Ovary (tissue), 9 donors: ENCODE measurements around the gene ANO2. TPM values are rescaled to one million over a fixed set of nuclear protein-coding genes. Genes with fewer than 3 reads are reported as not detected.

Source experiments
- DNase-seq, 5 donors: peaks; one replicate each; pipeline ENCODE4 v3.0.0-alpha.2; 2019 to 2020
- H3K27ac ChIP-seq, 2 donors: fragments of 200-600 bp; one replicate each; pipeline versions ENCODE4 v1.5.1 to v1.8.0; 2019 to 2022
- H3K27me3 ChIP-seq: fragments of 200-600 bp; one replicate; pipeline ENCODE4 v1.8.0; 2022
- H3K36me3 ChIP-seq: fragments of 200-600 bp; sonication (generic); one replicate; pipeline ENCODE4 v1.5.1; 2019
- H3K4me1 ChIP-seq: one replicate; pipeline ENCODE4 v1.8.1; 2013; ENCODE audit warnings: mild to moderate bottlenecking, moderate library complexity; ENCODE audit not compliant: insufficient read depth
- H3K4me3 ChIP-seq: fragments of 200-600 bp; sonication (generic); one replicate; pipeline ENCODE4 v1.5.1; 2017
- H3K9me3 ChIP-seq, 2 donors: fragments of 200-600 bp in 1 of 2; sonication (generic) in 1 of 2; one replicate each; pipeline versions ENCODE4 v1.5.1 to v1.8.1; 2013 to 2019; ENCODE audit warnings: mild to moderate bottlenecking in 1 of 2, moderate library complexity in 1 of 2
- EP300 ChIP-seq: sonication (generic); formaldehyde crosslinking; IDR thresholded peaks from one replicate; pipeline ENCODE4 v1.6.1; 2017; ENCODE audit warnings: antibody characterized with exemption
- POLR2A ChIP-seq: fragments of 450-650 bp; IDR thresholded peaks from one replicate; pipeline ENCODE4 v1.6.1; 2017; ENCODE audit warnings: antibody characterized with exemption, mild to moderate bottlenecking, moderate library complexity
- WGBS, 3 donors: extraction: QIAGEN DNeasy Blood & Tissue Kit in 1 of 3; methylation state at CpG; one replicate each; pipeline versions ENCODE4 v1.1.5 to v1.1.7; 2013 to 2017; 5-methylcytosine and 5-hydroxymethylcytosine counted together
- intact Hi-C, 4 donors: fragments of 100-400 bp; cut with DNase I; formaldehyde crosslinking; loops; one replicate each; pipeline versions ENCODE4 v1.11.0 to v1.15.1; 2022 to 2023
- polyA plus RNA-seq, 2 donors: library from polyadenylated mRNA; stranded (reverse); fragments of 200-250 nt in 1 of 2; fragments of 350-450 nt in 1 of 2; fragmentation: Illumina TruSeq in 1 of 2; extraction: RNeasy Lipid Tissue Mini Kit (QIAGEN cat#74804) in 1 of 2; gene quantifications; one replicate each; pipeline ENCODE4 v1.2.3, GENCODE V29; 2013 to 2014
- total RNA-seq, 7 donors: library from RNA; depleted of rRNA in 2 of 7; stranded (reverse); fragments of >200 nt in 2 of 7; fragmentation: NEBNext Ultra II Directional in 3 of 7; extraction: Animal tissue kit (Norgen Biotek cat#: 25700) in 3 of 7; gene quantifications; one replicate each; pipeline versions ENCODE4 v1.1.0 to v1.2.4, GENCODE V29; 2016 to 2023
- TF ChIP-seq, protein P1 (sequence below), 3 donors: fragments of 450-650 bp in 2 of 3; fragments of 200-600 bp in 1 of 3; IDR thresholded peaks; one replicate each; pipeline versions ENCODE4 v1.5.1 to v1.8.0; 2016 to 2022; ENCODE audit warnings: antibody characterized with exemption in 3 of 3, mild to moderate bottlenecking in 1 of 3
- donor health status: DM: no; HTN: no; CAD: no; lungs with moderate emphysema.
- donor health status: DM: no; HTN: no; CAD: no.
- donor health status: Bipolar disorder and iron deficiency.
- donor health status: DM: yes; HTN: yes; CAD: no.
- donor health status: DM: no; HTN: no; CAD: no.
- donor health status: DM: yes; HTN: yes; CAD: no.

ANO2 gene
- total and polyA plus RNA-seq, 9 donors = 3.0 to 6.7 (median 3.3) TPM

DNA sequence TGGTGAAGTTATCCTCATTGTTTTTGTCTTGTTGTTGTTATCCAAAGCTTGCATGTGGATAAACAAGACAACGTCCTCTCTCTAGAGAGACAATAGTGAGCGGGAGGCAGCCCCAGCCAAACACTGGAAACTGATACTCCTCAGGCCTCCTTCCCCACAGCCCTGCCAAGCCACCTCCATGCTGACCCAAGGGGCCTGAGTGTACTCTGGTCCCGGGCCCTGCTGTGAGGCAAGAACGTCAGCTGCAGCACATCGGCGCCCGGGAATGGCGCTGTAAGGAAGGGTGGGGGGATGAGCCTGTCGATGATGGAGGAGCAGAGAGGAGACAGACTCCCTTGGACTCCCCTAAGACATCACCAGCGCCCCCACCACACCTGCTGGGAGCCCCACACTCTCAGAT, 83.6 kb downstream of the ANO2 start:
- Histone ChIP-seq H3K4me1 (no peaks in the 10 kb centered on the region), H3K9me3 (no peaks in the 10 kb centered on the region), H3K27me3 (no peaks in the 10 kb centered on the region), H3K27ac (no peak overlapping the region), H3K4me3 (no peak overlapping the region), H3K36me3 (no peaks in the 10 kb centered on the region)
- TF ChIP-seq POLR2A (no peak), EP300 (no peak)
- TF ChIP-seq, protein P1, sequence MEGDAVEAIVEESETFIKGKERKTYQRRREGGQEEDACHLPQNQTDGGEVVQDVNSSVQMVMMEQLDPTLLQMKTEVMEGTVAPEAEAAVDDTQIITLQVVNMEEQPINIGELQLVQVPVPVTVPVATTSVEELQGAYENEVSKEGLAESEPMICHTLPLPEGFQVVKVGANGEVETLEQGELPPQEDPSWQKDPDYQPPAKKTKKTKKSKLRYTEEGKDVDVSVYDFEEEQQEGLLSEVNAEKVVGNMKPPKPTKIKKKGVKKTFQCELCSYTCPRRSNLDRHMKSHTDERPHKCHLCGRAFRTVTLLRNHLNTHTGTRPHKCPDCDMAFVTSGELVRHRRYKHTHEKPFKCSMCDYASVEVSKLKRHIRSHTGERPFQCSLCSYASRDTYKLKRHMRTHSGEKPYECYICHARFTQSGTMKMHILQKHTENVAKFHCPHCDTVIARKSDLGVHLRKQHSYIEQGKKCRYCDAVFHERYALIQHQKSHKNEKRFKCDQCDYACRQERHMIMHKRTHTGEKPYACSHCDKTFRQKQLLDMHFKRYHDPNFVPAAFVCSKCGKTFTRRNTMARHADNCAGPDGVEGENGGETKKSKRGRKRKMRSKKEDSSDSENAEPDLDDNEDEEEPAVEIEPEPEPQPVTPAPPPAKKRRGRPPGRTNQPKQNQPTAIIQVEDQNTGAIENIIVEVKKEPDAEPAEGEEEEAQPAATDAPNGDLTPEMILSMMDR (IDR thresholded peaks at IDR 0.05) = no peak
- DNase-seq = no peak
- WGBS, 3 donors = 79 to 81% (median 79%) methylated on average over 10 of the region's 10 CpGs
- intact Hi-C loops = no loop called here

DNA sequence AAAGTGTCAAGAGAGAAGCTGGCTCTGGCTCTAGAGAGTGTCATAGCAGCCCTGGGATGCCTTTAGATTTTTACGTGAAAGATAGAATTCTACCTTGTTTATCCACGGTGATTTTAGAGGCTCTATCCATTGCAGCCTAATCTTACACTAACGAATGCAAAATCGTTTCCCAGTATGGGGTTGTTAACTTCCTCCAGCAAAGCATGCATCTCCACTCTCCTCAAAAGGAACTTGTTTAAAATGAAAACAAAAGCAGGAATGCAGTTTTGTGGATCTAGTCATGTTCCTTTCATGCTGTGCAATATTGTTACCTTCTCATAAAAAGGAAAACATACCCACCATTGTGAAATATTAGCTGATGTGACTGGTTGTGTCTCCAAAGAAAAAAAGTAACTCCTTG, 88.4 kb downstream of the ANO2 start:
- Histone ChIP-seq H3K9me3 (no peaks in the 10 kb centered on the region), H3K27me3 (no peaks in the 10 kb centered on the region), H3K4me3 (no peak overlapping the region), H3K27ac (no peak overlapping the region), H3K36me3 (no peaks in the 10 kb centered on the region), H3K4me1 (no peaks in the 10 kb centered on the region)
- intact Hi-C loops = no loop called here
- 17 to 30% (median 19%) methylated on average over 4 of the region's 4 CpGs for WGBS, 3 donors
- TF ChIP-seq, protein P1 (IDR thresholded peaks at IDR 0.05) = no peak
- TF ChIP-seq POLR2A (no peak), EP300 (no peak)
- no peak for DNase-seq

DNA sequence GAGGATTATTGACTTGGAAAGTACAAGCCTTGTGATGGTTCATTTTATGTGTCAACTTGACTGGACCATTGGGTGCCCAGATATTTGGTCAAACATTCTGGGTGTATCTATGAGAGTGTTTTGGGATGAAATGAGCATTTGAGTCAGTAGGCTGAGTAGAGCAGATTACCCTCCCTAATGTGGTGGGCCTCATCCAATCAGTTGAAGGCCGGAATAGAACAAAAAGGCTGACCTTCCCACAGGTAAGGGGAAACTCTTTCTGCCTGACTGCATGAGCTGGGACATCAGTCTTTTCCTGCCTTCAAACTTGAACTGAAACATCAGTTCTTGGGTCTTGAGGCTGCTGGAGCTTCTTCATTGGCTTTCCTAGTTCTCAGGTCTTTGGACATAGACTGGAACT, 98.1 kb downstream of the ANO2 start:
- WGBS, 3 donors = 89 to 100% (median 90%) methylated on average over 1 of the region's 1 CpG
- Histone ChIP-seq H3K27ac (no peak overlapping the region), H3K36me3 (no peaks in the 10 kb centered on the region), H3K4me3 (no peak overlapping the region), H3K4me1 (no peaks in the 10 kb centered on the region), H3K27me3 (no peaks in the 10 kb centered on the region), H3K9me3 (no peaks in the 10 kb centered on the region)
- TF ChIP-seq POLR2A (no peak), EP300 (no peak)
- TF ChIP-seq, protein P1 (IDR thresholded peaks at IDR 0.05) = no peak
- DNase-seq = no peak
- intact Hi-C loops = no loop called here

DNA sequence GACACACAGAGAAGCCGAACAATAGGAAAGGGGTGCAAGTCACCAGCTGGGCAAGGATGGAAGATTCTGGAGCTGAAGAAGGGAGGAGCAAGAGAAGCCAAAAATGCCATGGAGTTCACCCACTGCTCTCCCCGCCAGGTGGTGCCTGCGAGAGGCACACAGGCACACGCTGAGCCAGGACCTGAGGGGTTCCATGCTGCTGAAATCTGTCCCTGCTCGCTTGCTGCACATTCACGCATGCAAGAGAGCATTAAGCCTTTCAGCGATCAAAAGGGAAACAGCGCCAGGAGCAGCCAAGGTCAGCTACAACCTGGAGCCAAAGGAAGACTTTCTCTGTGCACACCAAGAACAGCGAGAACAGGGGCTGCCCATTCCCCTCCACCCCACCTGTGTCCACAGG, 104.1 kb downstream of the ANO2 start:
- no peak overlapping the region for H3K27ac ChIP-seq
- intact Hi-C loops = no loop called here
- no peaks in the 10 kb centered on the region for H3K4me1 ChIP-seq
- H3K36me3 ChIP-seq = no peaks in the 10 kb centered on the region
- no peak for TF ChIP-seq POLR2A
- no peak for TF ChIP-seq EP300
- TF ChIP-seq, protein P1 (IDR thresholded peaks at IDR 0.05) = no peak
- H3K27me3 ChIP-seq = no peaks in the 10 kb centered on the region
- no peaks in the 10 kb centered on the region for H3K9me3 ChIP-seq
- DNase-seq = no peak
- 48 to 71% (median 59%) methylated on average over 9 of the region's 9 CpGs for WGBS, 3 donors
- H3K4me3 ChIP-seq = no peak overlapping the region

DNA sequence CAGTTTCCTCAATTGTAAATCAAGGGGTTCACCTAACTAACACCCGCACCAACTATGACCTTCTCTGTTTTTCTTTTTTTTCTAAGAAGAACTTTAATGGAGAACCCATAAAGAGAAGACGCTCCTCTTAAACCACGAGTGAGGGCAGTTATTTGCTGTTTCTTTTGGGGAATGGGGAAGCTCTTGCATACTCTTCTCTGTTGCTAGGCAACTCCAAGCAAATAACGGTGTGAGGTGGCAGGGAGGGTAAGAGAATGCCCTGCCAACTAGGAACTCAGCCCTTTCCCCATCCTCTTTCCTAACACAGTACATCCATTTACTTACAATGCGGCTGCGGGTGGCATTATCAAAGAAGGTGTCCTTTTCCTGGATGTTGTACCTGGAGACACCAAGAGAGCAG, 114.9 kb downstream of the ANO2 start:
- DNase-seq = no peak
- intact Hi-C loops = no loop called here
- no peak for TF ChIP-seq POLR2A
- no peak for TF ChIP-seq EP300
- TF ChIP-seq, protein P1 (IDR thresholded peaks at IDR 0.05) = no peak
- Histone ChIP-seq H3K27me3 (no peaks in the 10 kb centered on the region), H3K36me3 (no peaks in the 10 kb centered on the region), H3K4me1 (no peaks in the 10 kb centered on the region), H3K9me3 (no peaks in the 10 kb centered on the region), H3K27ac (no peak overlapping the region), H3K4me3 (no peak overlapping the region)
- WGBS, 3 donors = 62 to 65% (median 65%) methylated on average over 6 of the region's 6 CpGs
